NCI-H345 (cell line): ENCODE measurements around the gene UBE2R2.
"Not testable (repeated sequence)": the region's sequence is repeated elsewhere in the genome, so short reads cannot be mapped to it uniquely, and the experiment has no call there.

Experiments used
- DNase-seq: peaks from one replicate; lab custom pipeline; 2025; lab: John Stamatoyannopoulos, UW

The UBE2R2 gene, protein sequence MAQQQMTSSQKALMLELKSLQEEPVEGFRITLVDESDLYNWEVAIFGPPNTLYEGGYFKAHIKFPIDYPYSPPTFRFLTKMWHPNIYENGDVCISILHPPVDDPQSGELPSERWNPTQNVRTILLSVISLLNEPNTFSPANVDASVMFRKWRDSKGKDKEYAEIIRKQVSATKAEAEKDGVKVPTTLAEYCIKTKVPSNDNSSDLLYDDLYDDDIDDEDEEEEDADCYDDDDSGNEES

DNA sequence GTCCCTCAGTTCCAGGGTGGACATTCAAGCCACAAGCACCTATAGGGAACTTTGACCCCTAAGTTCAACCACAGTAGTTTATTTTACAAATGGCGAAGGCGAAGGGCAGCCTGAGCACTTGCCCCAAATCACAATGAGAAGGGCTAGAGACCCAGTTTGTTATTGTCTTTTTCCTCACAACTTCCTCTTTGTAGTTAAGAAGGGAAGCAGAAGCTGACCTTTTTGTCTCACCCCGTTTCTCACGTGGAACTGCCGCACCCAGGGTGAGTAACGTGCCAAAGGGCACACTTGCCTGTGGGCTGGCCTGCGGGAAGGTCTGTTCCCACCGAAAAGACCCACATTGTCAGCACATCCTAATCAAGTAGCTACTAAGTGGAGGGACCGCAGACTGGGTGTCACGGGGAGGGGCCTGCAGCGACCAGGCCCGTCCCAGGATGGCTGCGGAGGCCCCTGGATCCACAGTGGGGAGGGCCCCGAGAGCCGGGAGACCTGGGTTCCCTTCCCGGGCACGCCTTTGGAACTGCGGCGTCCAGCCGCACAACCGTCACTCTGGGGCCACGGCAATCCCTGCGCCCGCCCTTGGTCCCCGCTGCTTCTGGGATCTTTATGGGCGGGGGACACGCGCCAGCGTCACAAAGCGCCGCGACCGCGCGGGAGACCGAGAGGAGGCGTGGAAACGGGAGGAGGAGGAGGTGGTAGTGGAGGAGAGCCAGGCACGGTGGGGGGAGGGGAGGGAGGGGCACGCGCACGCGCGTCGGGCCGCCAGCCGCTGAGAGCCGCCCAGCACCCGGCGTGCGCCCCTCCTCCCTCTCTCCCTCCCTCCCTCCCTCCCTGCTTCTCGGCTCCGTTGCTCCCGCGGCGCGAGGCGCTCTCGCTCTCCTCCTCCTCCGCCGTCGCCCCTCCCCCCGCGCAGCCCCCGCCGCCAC lies at the start of gene UBE2R2:
Gene UBE2R2, plus strand, starts transcription at position 834 of the 926 bp plus-strand sequence. CDS start 598 bp downstream, outside the sequence.
- DNase-seq: peak; percentile 91

GRCh38 chr9:33770156-33770880 lies 46.6 kb upstream of the UBE2R2 start:
- not testable (repeated sequence) for DNase-seq

- not testable (repeated sequence) for DNase-seq
Measured at GRCh38 chr9:33773135-33773534, 43.8 kb upstream of the UBE2R2 start.

DNA sequence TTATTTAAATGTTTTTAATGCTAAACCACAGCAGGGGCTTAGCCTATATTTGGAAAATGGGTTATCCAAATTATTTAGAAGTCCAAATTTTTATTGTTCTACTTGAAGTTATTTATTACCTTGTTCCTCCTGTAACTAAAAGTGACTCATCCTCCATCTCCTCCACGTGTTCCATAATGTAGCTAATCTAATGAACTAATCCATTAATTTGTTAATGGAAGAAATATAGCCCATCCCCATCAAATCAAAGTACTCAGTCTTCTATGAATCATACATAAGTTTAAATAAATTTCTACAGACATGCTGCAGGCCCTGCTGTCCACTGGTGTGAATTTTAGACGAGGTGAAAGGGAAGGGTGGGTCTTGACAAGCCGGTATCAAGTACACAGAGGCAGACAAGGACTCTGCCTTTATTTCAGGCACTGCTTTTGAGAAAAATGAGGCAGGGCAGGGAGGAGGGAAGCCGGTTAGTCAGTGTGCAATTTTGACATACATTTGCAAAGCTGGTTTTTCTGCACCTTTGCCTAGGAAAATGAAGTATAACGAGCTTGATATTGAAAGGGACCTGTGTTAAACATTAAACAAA lies 42.8 kb upstream of the UBE2R2 start:
- not testable (repeated sequence) for DNase-seq

DNA sequence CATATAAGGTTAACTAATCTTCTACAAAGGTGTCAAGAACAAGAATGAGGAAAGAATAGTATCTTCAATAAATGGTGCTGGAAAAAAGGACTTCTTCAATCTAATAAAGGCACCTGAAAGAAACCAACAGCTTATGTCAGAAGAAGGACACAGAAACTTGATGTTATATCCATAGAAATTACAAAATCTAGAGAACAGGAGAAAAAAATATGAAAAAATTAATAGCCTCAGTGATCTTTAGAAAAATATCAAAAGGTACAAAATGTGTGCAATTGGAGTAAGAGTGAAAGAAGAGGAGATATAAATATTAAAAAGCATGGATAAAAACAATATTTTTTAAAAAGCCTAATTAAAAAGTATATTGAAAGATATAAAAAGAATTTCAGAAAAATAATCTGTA lies 40.4 kb upstream of the UBE2R2 start:
- DNase-seq: no peak

- peak; percentile 73 for DNase-seq
Measured at GRCh38 chr9:33778700-33779351, 38.1 kb upstream of the UBE2R2 start.

GRCh38 chr9:33780276-33780675 lies 36.7 kb upstream of the UBE2R2 start:
- no peak for DNase-seq

DNA sequence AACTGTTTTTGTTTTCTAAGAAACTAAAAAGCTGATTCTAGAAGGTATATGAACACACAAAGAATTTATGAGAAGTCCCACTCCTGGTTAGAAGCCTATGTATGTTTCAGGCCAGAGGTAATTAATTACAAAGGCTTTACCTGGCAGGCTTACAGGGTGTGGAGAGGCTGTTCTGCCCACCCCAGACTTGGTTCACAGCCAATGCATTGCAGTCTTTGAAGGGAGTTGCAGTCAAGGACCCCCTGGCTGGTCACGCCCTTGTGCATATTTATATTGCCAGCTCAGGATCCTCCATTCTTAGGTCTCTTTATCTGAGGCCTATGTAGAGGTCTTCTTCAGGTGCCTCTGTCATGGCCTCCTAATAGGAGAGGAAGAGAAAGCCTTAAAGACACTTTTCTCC lies 35.2 kb upstream of the UBE2R2 start:
- DNase-seq: peak; percentile 67

DNA sequence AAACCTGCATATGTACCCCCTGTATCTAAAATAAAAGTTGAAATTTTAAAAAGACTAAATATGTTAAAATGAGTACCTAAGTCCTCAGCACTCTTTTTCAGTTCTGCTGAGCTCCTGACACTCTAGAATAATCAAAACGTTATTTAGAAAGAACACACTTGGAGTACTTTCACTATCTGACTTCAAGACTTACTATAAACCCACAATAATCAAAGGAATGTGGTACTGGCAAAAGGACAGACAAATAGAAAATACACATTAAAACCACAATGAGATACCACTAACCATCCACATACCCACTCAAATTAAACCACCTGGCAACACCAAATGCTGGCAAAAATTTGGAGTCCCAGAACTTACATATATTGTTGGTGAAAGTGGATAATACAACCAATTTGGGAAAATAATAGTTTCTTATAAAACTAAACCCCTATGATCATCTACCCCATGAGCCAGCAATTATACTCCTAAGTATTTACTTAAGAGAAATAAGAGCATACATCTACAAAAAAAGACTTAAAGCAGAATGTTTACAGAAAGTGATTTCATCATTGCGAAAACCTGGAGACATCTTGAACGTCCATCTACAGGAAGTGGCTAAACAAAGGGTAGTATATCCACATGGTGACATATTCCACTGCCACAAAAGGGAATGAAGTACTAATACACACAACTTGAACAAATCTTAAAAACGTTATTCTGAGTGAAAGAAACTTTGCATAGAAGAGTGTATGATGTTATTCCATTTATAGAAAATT lies 34.4 kb upstream of the UBE2R2 start:
- no peak for DNase-seq

DNA sequence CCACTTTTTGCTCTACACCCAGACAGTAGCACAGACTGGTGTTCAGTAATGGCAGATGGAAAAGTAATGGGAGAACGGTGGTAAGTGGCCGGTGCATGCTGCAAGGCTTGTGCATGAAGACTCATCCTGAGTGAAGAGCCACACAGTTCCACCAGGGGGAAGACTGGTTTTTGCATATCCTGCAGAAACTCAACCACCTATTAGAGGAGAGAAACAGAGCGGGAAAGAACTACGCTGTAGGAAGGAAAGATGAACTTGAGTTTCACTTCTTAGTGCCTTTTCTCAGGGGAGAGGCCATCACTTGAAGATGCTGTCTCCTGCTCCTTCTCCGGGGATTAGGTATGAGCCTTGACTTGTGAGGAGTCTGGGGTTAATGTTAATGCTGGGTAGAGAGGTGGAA lies 31.0 kb upstream of the UBE2R2 start:
- no peak for DNase-seq

DNA sequence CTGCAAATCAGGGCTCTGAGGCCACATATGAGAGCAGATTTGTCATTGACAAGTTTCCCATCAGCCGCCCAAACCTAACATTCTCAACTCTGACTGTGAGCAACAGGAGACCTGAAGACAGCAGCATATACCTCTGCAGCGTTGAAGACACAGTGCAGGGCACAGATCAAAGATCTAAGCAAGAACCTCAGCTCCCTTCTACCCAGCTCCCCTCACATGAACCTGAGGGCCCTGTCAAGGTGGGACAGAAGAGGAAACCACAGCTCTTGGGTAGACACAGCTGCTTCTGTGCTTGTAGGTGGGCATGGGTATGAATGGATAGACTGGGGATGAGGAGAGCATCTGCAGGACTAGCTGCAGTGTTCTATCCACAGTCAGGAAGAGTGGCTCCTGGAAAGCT lies 30.3 kb upstream of the UBE2R2 start:
- DNase-seq: no peak

DNA sequence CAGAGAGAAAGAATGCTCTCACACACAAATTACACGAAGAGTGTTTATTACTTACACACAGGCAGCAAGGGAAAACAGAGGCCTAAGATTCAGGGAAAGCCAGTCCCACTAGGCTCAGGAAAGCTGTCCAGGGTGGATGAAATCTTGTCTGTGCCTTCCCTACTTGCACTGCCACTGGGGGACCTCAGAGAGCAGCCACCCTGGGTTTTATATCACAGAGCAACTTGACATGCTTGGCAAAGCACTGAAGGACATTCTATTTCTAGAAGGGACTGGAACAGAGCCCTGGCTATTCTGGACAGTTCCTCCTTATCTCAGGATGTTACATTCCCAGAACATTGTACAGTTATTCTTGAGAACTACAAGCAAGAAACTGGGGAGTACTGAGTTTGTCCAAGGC lies 29.1 kb upstream of the UBE2R2 start:
- DNase-seq: no peak

- DNase-seq: not testable (repeated sequence)
Measured at GRCh38 chr9:33789429-33789828, 27.5 kb upstream of the UBE2R2 start.

DNA sequence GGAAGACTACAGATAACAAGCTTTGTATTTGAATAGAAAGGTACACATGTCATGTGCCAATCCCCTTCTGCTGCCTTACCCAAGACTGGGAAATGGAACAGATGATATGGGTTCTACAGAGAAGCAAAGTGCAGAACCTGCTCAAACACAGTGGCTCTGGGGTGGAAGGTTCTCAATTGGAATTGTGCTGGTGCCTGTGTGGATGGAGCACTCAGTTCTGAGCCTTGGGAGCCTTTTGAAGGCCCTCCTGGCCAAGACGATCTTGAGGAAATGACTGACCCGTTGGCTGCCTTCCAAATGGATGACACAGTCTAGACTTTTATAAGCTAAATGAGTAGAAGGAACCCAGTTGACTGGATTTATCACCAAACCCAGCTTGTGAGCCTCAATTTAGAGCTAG lies 25.8 kb upstream of the UBE2R2 start:
- no peak for DNase-seq

GRCh38 chr9:33793496-33793895 lies 23.5 kb upstream of the UBE2R2 start:
- not testable (repeated sequence) for DNase-seq

DNA sequence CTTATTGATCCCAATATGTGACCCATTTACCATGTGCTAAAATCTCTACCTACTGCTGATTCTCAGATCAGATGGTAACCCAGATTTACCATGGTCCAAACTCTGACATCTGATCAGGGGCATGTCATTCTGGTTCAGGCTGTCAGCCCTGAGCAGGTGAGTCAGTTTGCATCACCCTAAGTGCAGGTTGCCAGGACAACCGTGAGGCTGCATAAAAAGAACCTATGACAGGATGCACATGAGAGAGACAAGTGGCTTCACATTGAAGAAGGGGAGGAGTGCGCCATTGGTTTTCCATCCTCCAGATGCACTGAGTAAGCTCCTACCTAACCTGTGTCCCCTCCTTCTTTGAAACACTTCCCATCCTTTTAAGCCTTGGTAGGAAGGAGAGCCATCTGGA lies 22.4 kb upstream of the UBE2R2 start:
- DNase-seq: peak; percentile 61

DNA sequence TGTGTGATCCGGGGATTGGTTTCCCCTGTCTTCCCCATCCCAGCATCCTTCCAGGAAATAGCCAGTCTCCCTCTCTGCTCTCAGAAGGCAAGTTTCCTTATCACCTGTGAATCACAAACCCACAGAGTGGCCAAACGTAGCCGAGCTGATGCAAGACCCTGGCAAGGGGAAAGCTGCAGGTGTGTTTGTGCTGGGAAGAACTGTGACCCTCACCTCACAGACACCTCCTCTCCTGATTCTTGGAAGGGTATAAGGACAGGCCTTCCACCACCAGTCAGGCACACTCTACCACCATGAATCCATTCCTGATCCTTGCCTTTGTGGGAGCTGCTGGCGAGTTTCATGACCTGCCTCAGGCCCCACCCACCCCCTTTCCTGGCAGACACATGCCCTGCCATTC lies 21.7 kb upstream of the UBE2R2 start, which contains the start of gene PRSS3:
Gene PRSS3, plus strand, starts transcription at position 281 of the 400 bp plus-strand sequence. Its CDS starts 13 bp downstream, at position 294.
- DNase-seq: no peak

- no peak for DNase-seq
Measured at GRCh38 chr9:33795819-33796218, 21.1 kb upstream of the UBE2R2 start.

- not testable (repeated sequence) for DNase-seq
Measured at GRCh38 chr9:33796679-33797078, 20.3 kb upstream of the UBE2R2 start.

GRCh38 chr9:33797837-33798236 lies 19.1 kb upstream of the UBE2R2 start:
- DNase-seq: no peak

DNA sequence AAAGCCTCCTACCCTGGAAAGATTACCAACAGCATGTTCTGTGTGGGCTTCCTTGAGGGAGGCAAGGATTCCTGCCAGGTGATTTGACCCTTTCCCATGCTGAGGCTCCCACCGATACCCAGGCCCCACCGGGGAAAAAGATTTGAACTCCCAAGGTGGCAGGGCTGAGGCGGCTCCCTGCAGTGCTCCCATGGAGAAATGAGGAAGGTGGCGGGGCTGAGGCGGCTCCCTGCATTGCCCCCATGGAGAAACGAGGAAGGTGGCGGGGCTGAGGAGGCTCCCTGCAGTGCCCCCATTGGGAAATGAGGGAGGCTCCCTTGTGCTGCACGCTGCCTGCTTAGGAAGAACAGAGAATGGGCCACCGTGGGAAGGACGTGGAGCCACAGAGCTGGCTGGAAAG lies 18.4 kb upstream of the UBE2R2 start:
- DNase-seq: no peak
